Activated T-cell treated with anti-CD3 and anti-CD28 coated beads, Interleukin-2, amount 50 U/mL, for 4 hours (primary cell): ENCODE data around the gene CNPY1. TPM values are rescaled to one million over a fixed set of nuclear protein-coding genes. Genes with fewer than 3 reads are reported as not detected.

Experiments
- ATAC-seq, 2 donors: fragments of 200-7000 bp; cut with Tn5 transposase; one replicate each; pipeline ENCODE4 v1.10.0; 2021
- DNase-seq: peaks from one replicate; pipeline ENCODE4 v3.0.0-alpha.2; 2020
- H3K27me3 Mint-ChIP-seq: one replicate; pipeline ENCODE4 v1.8.0; 2021; ENCODE audit warnings: low read depth, mixed read lengths
- H3K36me3 Mint-ChIP-seq: one replicate; pipeline ENCODE4 v1.8.0; 2022; ENCODE audit warnings: mixed read lengths; ENCODE audit not compliant: insufficient read depth
- H3K4me1 Mint-ChIP-seq: one replicate; pipeline ENCODE4 v1.8.0; 2021; ENCODE audit warnings: low read depth, mixed read lengths
- H3K4me3 Mint-ChIP-seq: one replicate; pipeline ENCODE4 v1.8.0; 2021; ENCODE audit warnings: mild to moderate bottlenecking, moderate library complexity, mixed read lengths
- H3K9me3 Mint-ChIP-seq: one replicate; pipeline ENCODE4 v1.8.0; 2021; ENCODE audit warnings: mixed read lengths
- total RNA-seq, 3 donors: library from RNA; stranded (reverse); gene quantifications; one replicate each; pipeline ENCODE4 v1.2.1, GENCODE V29; 2021

Gene CNPY1
- total RNA-seq, 3 donors from 2014 or later = not detected

DNA sequence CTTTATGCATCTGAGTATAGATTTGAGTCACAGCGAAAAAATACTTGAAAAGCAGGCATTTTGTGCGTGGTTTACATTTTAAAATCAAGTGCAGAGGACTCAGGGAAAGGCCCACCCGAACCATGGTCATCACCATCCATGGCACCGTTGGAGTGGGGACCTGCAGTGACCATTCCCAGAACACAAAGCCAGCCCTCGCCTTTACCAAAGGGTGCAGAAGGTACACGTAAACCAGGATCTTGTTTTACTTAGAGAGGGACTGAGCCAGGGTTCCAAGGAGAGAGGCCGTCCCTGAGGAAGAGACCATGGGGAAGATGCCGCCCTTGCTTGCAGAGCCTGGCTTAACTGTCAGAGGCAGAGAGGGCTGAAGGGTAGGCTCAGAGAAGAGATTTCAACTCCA lies 12.0 kb upstream of the CNPY1 start:
- DNase-seq = no peak
- H3K9me3 Mint-ChIP-seq = no peaks in the 10 kb centered on the region
- no peaks in the 10 kb centered on the region for H3K36me3 Mint-ChIP-seq
- no peaks in the 10 kb centered on the region for H3K4me1 Mint-ChIP-seq
- H3K27me3 Mint-ChIP-seq = peaks cover 17% of the 10 kb centered on the region
- no peak for ATAC-seq
- no peak overlapping the region for H3K4me3 Mint-ChIP-seq

DNA sequence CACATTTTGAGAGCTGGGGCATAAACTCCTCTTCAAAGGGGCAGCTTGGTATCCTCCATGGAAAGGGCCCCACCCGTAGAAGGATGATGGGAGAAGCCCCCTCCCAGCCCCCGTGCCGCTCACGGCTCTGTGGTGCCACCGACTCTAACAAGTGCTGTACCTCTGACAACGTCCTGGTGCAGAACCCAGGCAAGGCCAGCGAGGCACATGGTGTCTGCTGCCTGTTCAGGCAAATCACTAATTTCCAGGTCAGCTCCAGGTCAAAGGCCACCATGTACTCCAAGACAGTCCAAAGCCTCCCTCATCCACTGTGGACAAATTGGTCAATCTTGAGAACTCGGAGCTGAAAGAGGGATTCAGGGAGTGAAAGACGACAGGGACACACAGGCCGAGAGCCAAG lies 11.4 kb upstream of the CNPY1 start:
- no peak for DNase-seq
- Mint-ChIP-seq H3K36me3 (no peaks in the 10 kb centered on the region), H3K4me3 (no peak overlapping the region), H3K4me1 (no peaks in the 10 kb centered on the region), H3K27me3 (peaks cover 19% of the 10 kb centered on the region), H3K9me3 (no peaks in the 10 kb centered on the region)
- no peak for ATAC-seq

DNA sequence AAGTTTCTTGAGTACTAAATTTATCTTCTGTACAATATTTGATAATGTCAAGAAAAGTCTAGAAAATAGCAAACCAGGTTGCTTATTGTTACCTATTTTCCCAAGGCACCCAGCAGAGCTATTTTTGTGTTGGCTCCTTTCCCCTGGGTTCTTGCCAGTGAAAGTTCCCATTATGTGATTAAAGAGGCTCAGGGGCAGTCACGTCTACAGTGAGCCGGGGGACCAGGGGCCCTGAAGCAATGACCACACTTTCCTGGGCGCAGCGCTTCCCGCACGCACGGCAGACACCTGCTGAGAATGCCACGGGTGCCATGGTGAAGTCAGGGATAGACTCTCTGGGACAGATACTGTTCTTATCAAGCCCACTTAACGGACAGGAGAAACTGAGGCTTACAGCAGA lies 10.4 kb upstream of the CNPY1 start:
- no peaks in the 10 kb centered on the region for H3K36me3 Mint-ChIP-seq
- H3K4me3 Mint-ChIP-seq = no peak overlapping the region
- peaks cover 19% of the 10 kb centered on the region for H3K27me3 Mint-ChIP-seq
- ATAC-seq (no peak), DNase-seq (no peak)
- H3K4me1 Mint-ChIP-seq = no peaks in the 10 kb centered on the region
- H3K9me3 Mint-ChIP-seq = no peaks in the 10 kb centered on the region

DNA sequence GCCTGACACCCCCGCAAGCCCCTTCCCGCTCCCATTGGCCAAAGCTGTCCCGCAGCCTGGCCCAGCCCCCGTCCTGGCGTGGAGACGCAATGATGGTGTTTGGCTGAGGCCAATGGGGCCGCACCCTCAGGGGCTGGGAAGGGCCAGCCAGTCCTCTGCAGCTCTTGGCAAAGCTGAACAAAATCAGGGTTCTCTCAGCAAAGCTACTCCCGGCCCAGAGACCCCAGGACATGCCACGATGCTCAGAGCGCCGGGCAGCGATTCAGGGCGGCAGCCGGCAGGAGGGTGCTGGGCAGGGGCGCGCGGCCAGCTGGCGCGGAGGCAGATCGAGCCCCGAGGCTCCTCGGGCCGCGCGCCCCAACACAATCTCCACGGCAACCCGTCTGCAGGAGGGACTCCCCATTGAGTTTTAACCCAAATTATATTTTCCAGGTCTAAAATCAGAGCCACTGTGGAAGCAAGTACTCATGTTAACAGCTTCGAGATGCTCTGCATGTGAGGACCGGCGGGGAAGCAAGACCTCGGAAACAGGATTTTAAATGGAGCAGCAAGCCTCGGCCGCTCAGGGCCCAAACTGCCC lies 8.8 kb upstream of the CNPY1 start:
- no peaks in the 10 kb centered on the region for H3K9me3 Mint-ChIP-seq

DNA sequence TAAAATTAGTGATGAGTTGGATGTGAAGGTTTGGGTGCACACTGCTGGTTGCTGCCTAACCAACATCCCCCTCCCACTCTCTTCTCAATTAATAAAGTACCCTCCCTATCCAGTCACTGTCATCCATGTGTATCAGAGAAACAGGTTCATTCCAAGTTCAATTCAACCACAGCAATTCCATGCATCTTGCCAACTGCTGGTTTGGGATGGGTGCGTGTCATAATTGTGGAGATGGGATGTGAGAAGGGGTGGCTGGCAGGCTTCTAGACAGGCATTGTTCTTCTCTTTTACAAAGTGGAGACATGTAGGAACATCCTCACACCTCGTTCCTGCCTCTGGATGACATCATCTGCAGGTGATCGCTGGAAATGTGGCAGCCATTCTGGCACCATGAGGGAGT lies 7.5 kb upstream of the CNPY1 start:
- H3K36me3 Mint-ChIP-seq = no peaks in the 10 kb centered on the region
- no peak overlapping the region for H3K4me3 Mint-ChIP-seq
- H3K9me3 Mint-ChIP-seq = no peaks in the 10 kb centered on the region
- ATAC-seq (no peak), DNase-seq (no peak)
- no peaks in the 10 kb centered on the region for H3K4me1 Mint-ChIP-seq
- peaks cover 10% of the 10 kb centered on the region for H3K27me3 Mint-ChIP-seq

More for the DNA sequence above, 8.8 kb upstream of the CNPY1 start:
- Mint-ChIP-seq H3K36me3 (no peaks in the 10 kb centered on the region), H3K4me3 (no peak overlapping the region), H3K27me3 (peaks cover 13% of the 10 kb centered on the region), H3K4me1 (no peaks in the 10 kb centered on the region)
- ATAC-seq (no peak), DNase-seq (no peak)

DNA sequence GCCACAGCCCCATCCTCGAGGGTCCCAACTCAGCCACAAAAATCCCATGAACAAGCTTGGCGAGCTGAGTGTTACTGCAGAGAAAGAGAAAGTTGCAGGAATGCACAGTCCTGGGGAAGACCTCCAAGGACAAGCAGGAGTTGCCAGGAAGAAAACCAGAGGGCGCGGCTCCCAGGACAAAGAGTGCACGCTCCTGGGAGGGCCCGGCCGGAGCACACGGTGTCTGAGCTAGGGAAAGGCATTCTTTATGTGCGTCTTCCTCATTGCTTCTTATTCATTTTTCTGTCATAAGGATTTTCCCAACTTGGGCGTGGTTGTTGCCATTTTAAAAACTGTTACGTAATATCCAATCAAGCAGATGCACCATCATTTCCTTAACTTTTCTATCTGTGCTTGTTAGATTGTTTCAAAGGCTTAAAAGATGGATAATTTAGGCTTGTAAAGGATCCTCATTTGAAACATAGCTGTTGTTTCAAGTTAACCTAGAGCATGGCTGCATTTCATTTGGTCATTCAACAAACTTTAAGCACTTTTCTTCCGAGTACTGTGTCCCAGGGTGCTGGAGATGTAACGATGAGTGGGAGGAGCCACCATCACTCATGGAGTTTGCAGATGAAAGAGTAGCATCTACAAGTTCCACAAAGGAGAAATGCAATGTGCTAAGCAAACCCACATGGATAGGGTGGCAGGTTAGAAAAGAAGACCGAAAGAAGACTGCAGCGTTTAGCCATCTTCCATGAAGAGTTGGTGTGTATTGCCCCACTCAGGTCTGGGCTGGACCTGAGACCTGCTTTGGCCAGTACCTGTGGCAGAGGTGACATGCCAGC lies 5.6 kb upstream of the CNPY1 start:
- Mint-ChIP-seq H3K36me3 (no peaks in the 10 kb centered on the region), H3K27me3 (peaks cover 8% of the 10 kb centered on the region), H3K4me3 (no peak overlapping the region), H3K4me1 (no peaks in the 10 kb centered on the region), H3K9me3 (no peaks in the 10 kb centered on the region)
- ATAC-seq (no peak), DNase-seq (no peak)

DNA sequence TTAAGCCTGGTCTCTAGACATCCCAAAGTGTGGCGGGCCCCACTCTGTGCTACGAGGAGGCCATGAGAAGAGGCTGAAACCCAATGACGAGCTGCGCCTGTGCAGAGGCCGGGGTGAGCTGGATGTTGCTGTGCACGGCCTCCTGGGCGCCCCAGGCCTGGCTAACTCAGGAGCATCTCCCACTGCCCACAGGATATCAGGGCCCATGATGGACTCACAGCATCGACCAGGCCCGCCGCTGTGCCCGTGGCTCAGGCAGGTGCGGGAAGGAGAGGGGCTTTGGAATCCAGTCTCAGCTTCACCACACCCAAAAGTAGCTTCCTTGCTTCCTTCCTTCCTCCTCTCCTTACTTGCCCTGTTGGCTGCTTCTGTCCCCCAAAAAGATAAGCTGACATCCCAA lies 4.6 kb upstream of the CNPY1 start:
- ATAC-seq (no peak), DNase-seq (no peak)
- no peaks in the 10 kb centered on the region for H3K4me1 Mint-ChIP-seq
- H3K4me3 Mint-ChIP-seq = no peak overlapping the region
- no peaks in the 10 kb centered on the region for H3K9me3 Mint-ChIP-seq
- peaks cover 9% of the 10 kb centered on the region for H3K27me3 Mint-ChIP-seq
- H3K36me3 Mint-ChIP-seq = no peaks in the 10 kb centered on the region

DNA sequence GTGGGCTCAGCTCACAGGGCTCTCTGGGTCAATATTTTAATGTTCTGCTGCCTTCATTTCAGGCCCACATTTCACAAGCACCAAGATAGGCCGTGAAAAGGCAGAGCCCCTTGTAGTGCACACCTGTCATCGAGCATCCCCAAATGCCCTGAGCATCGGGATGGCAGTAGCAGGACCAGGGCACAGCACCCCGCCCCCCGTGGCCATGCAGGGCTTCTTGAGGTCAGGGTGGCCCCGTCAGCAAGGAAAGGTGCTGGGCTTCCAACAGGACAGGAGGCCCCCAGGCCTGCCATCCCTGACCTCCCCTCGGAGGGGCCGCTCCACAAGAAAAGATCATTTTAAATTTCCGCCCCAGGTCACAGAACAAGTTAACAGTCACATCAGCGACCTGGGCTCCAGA lies 2.9 kb upstream of the CNPY1 start:
- no peak for ATAC-seq
- Mint-ChIP-seq H3K4me3 (no peak overlapping the region), H3K36me3 (no peaks in the 10 kb centered on the region), H3K9me3 (no peaks in the 10 kb centered on the region), H3K27me3 (peaks cover 9% of the 10 kb centered on the region), H3K4me1 (no peaks in the 10 kb centered on the region)
- no peak for DNase-seq

DNA sequence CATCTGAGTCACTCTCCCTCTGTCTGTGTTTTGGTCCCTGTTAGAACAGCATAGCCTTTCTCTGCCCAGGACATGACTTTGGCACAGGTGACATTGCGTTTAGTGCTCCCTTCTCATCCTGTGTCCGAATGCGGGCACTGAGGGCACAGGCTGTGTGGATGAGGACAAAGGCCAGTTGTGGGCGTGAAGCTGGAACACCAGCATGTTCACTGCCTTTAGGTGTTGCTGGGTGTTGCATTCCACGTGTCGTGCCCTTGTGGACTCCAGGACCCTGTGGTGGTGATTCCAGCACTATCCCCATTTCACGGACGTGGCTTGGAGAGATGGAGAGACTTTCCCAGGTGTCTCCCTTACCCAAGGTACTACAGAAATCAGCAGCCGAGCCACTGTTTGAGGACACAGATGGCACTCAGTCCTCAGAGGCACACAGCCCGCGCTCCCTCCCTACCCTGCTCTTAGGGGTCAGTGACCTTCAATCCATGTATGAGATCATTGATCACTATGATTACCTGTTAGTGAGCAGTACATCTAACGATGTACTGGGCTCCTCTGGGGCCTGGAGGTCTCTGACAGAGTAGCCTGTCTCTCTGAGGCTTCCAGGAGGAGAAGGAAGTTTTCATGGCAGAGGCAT lies 917 bp upstream of the CNPY1 start:
- Mint-ChIP-seq H3K9me3 (no peaks in the 10 kb centered on the region), H3K4me1 (no peaks in the 10 kb centered on the region), H3K36me3 (no peaks in the 10 kb centered on the region), H3K27me3 (peaks cover 13% of the 10 kb centered on the region), H3K4me3 (no peak overlapping the region)
- ATAC-seq = no peak
- DNase-seq = no peak

DNA sequence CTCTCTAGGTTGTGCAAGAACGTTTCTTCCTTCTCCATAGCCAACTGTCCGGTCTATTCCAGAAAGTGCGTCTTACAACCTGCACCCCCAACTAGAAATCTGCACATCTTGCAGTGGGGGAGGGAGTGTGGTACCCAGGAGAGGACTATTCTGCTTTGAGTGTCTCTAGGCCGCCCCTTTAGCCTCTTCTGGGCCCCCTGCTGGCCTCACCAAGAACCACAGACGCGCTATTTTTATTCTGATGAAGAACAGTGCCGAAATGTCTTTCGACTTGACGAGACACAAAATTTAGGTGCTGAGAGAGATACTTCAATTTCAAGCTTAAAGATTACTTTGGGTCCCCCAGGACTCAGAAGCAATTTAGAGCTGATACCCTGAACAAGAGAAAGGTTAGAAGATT lies 1.0 kb downstream of the CNPY1 start:
- no peak overlapping the region for H3K4me3 Mint-ChIP-seq
- no peak for ATAC-seq
- H3K9me3 Mint-ChIP-seq = no peaks in the 10 kb centered on the region

DNA sequence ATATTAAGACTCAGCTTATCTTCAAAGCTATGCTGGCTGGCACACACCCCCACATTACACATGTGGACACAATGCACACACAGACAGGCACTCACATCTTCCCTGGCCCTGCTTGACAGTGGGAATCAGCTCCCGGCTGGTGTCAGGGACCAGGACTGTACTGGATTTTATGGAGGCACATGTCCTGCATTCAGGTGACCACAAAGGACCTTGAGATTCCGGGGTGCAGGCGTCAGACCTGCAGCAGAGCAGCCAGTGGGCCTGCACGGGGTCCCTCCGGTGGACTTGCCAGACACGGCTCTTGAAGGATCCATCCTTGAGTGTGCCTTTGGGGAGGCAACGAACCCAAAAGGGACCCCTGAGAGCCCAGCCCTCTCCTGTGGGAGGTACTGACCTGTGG lies 1.9 kb downstream of the CNPY1 start:
- peaks cover 21% of the 10 kb centered on the region for H3K27me3 Mint-ChIP-seq
- H3K9me3 Mint-ChIP-seq = no peaks in the 10 kb centered on the region
- ATAC-seq = no peak
- H3K4me1 Mint-ChIP-seq = no peaks in the 10 kb centered on the region
- no peak for DNase-seq
- no peak overlapping the region for H3K4me3 Mint-ChIP-seq
- H3K36me3 Mint-ChIP-seq = no peaks in the 10 kb centered on the region

More for the DNA sequence above, 1.0 kb downstream of the CNPY1 start:
- Mint-ChIP-seq H3K4me1 (no peaks in the 10 kb centered on the region), H3K27me3 (peaks cover 18% of the 10 kb centered on the region), H3K36me3 (no peaks in the 10 kb centered on the region)
- DNase-seq = no peak

DNA sequence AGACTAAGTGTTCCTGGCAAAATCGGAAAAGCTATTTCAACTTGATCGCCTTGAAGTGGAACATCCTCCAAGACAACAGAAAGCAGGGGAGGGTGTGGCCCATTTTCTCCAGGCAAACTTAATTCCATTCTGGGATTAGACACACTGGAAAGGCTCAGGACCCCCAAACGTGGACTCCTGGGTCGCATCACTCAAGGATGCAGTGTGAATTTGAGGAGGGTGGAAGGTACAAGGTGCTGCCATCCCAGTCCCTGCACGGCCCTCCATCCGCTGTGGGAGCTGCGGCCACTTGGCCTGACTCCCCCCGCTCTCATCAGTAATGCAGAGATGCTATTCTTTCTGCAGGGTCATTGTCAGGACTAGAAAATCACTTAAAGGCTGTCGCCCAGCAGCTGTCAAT lies 2.4 kb downstream of the CNPY1 start:
- Mint-ChIP-seq H3K4me3 (no peak overlapping the region), H3K9me3 (no peaks in the 10 kb centered on the region), H3K36me3 (no peaks in the 10 kb centered on the region), H3K27me3 (peaks cover 24% of the 10 kb centered on the region), H3K4me1 (no peaks in the 10 kb centered on the region)
- ATAC-seq (no peak), DNase-seq (no peak)

DNA sequence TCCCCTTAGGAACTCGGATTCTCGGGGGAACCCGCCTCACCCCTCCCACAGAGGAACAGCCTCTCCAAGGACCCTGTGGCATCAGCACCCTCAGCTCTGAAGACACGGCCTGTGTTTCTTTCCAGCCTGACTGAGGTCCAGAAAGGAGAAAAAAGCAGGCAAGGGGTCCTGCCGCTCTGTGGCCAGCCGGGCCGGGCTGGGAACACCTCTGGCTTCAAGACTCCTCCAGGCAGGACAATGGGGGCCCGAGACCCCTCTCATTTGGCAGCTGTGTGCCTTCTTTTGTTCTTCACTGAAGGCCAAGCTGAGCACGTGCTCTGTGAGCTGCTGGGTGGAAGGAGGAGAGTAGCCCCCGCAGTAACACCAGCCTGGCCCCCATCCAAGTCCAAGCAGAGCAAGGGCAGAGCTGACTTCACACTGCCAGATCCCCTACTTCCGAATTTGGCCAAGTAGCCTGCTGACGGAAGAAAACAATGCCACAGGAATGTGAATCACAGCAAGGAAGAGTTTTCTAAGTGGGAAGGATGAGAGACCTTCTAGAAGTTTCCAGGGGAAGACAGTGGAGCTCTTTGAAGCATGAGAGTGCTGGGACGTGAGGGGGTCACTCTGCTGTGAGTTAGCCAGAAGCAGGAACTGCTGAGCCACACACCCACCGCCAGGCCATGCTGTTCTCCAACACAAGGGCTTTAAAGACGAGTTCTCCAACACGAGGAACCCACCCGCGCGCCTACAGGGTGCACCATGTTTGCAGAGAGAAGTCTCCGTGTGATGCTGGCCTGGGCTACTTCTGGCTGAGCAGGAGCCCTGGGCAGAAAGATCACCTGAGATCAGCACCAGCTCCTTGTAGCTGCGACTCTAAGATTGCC lies 3.1 kb downstream of the CNPY1 start:
- DNase-seq = no peak
- H3K9me3 Mint-ChIP-seq = no peaks in the 10 kb centered on the region
- H3K4me3 Mint-ChIP-seq = no peak overlapping the region
- no peak for ATAC-seq
- peaks cover 22% of the 10 kb centered on the region for H3K27me3 Mint-ChIP-seq
- no peaks in the 10 kb centered on the region for H3K36me3 Mint-ChIP-seq
- no peaks in the 10 kb centered on the region for H3K4me1 Mint-ChIP-seq

DNA sequence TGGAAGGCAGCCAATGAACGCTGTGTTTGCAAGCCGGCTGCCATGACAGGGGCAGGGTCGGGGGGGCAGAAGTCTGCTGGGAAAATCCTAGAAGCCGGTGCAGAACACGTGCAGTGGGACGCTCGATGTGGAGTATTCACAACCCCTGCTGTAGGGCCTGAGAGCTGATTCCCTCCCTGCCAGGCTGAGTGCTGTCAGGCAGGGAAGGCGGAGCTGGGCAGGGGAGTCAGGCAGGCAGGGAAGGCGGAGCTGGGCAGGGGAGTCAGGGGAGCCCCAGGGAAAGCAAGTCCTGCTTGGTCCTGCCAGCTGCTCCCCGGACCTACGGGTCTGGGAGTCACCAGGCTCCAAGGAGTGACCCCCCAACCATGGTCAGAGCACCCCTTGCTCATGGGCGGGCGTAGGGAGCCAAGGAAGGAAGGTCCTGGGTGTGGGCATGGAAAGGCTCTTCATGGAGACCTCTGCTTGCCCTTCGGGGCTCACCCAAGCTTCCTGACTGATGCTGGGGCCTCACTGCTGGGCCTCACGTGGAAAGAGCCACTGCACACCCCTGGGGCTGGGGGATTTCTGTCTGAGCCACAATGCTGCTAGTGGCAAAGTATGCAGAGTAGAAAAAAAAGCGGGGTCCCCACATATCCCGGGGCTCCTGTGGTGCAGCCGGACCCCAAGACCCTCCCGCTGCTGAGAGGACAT lies 4.2 kb downstream of the CNPY1 start:
- DNase-seq = no peak
- H3K4me3 Mint-ChIP-seq = no peak overlapping the region
- no peak for ATAC-seq

More for the DNA sequence above, 4.2 kb downstream of the CNPY1 start:
- peaks cover 21% of the 10 kb centered on the region for H3K27me3 Mint-ChIP-seq
- H3K36me3 Mint-ChIP-seq = no peaks in the 10 kb centered on the region
- no peaks in the 10 kb centered on the region for H3K9me3 Mint-ChIP-seq
- H3K4me1 Mint-ChIP-seq = no peaks in the 10 kb centered on the region
